HepG2 (cell line): ENCODE measurements around the gene KCNQ2.

Experiments
- BRD4 ChIP-seq: sonication (generic); formaldehyde crosslinking; IDR thresholded peaks from 2 replicates; pipeline ENCODE4 v1.4.0; 2020; ENCODE audit warnings: missing genetic modification reagents
- ETV6 ChIP-seq: sonication (generic); formaldehyde crosslinking; conservative IDR thresholded peaks from 2 replicates; pipeline ENCODE4 v1.4.0; 2020; ENCODE audit warnings: missing genetic modification reagents
- TAF1 ChIP-seq: sonication (generic); formaldehyde crosslinking; IDR thresholded peaks from 2 replicates; pipeline ENCODE4 v1.4.0; 2020; ENCODE audit warnings: missing genetic modification reagents
- TRIM24 ChIP-seq: sonication (generic); formaldehyde crosslinking; IDR thresholded peaks from 2 replicates; pipeline ENCODE4 v1.8.0; 2022; ENCODE audit warnings: mild to moderate bottlenecking, missing genetic modification reagents

GRCh38 chr20:63427724-63428330 lies 44.6 kb downstream of the KCNQ2 start:
- TF ChIP-seq TRIM24 (CRISPR knock-in tag) (no peak), TAF1 (no peak), ETV6 (CRISPR knock-in tag) (no peak), BRD4 (CRISPR knock-in tag) (no peak)
